HG03060 (cell line): Measurements from ENCODE around the gene HOXC9.

Experiments
- ATAC-seq: cut with Tn5 transposase; IDR thresholded peaks from one replicate; pipeline ENCODE4 v1.9.1; 2021; ENCODE audit warnings: low read depth, moderate number of reproducible peaks; ENCODE audit not compliant: unreplicated experiment

Gene HOXC9

DNA sequence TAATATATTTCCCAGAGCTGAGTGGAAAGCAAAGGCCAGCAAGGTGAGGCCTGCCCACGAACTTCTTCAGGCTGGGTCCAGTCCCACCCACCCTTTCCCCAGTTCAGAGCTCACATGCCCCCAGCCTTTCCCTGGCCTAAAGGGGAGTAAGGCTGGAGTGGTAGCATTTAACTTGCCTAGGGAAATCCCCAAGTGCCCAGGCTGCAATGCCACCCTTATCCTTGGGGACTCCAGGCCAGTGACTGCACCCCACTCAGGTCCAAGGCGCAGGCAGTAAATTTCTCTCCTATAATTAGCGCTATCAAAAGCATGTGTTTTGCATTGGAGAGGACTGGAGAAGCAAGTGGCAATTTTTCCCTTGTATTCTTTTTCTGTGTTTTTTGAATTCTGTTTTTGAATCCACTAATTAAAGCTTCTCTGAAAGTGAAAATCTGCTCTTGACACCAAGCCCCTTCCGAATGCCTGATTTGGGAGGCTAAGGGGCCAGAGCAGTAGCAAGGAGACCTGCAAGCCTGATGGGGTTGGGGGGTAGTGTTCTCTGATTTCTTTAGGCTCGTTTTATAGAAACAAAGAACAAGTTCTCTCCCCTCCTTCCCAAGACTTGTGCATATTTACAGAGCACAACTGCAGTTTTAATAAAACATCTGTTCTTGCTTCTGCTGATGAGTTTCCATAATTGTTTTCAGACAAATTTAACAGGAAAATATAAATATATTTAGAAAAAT is 24.8 kb downstream of the HOXC9 start:
- ATAC-seq = no peak

GRCh38 chr12:54025499-54026405 is 25.8 kb downstream of the HOXC9 start:
- ATAC-seq = no peak

- no peak for ATAC-seq
Measured at GRCh38 chr12:54026640-54027441, 26.9 kb downstream of the HOXC9 start.

- no peak for ATAC-seq
Measured at GRCh38 chr12:54027442-54027786, 27.5 kb downstream of the HOXC9 start.

DNA sequence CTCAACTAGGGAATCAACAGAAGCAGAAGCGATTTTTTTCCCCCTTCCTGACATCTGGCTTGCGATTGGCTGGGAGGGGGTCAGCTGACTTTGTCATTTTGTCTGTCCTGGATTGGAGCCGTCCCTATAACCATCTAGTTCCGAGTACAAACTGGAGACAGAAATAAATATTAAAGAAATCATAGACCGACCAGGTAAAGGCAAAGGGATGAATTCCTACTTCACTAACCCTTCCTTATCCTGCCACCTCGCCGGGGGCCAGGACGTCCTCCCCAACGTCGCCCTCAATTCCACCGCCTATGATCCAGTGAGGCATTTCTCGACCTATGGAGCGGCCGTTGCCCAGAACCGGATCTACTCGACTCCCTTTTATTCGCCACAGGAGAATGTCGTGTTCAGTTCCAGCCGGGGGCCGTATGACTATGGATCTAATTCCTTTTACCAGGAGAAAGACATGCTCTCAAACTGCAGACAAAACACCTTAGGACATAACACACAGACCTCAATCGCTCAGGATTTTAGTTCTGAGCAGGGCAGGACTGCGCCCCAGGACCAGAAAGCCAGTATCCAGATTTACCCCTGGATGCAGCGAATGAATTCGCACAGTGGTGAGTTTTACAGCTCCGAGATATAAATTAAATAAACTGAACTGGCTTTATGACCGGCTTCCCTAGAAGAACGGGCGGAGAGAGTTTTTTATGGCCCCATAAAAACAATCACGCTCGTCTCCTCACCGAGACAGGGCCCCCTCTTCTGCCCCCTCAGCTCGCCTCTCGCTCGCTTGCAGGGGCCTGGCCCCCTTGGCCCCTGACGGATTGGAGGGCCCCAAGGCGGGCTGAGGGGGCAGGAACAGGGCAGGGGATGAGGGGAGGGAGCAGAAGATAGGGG is 28.6 kb downstream of the HOXC9 start, which contains the start of gene HOXC6:
TSS of gene HOXC6 (plus strand) at position 127 of the 888 bp plus-strand sequence. CDS start at position 209, 82 bp downstream.
- ATAC-seq = no peak

- ATAC-seq = no peak
Measured at GRCh38 chr12:54029529-54030441, 29.8 kb downstream of the HOXC9 start.

DNA sequence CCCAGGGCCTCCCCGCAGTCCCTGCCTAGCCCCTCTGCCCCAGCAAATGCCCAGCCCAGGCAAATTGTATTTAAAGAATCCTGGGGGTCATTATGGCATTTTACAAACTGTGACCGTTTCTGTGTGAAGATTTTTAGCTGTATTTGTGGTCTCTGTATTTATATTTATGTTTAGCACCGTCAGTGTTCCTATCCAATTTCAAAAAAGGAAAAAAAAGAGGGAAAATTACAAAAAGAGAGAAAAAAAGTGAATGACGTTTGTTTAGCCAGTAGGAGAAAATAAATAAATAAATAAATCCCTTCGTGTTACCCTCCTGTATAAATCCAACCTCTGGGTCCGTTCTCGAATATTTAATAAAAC is 30.5 kb downstream of the HOXC9 start:
- no peak for ATAC-seq

DNA sequence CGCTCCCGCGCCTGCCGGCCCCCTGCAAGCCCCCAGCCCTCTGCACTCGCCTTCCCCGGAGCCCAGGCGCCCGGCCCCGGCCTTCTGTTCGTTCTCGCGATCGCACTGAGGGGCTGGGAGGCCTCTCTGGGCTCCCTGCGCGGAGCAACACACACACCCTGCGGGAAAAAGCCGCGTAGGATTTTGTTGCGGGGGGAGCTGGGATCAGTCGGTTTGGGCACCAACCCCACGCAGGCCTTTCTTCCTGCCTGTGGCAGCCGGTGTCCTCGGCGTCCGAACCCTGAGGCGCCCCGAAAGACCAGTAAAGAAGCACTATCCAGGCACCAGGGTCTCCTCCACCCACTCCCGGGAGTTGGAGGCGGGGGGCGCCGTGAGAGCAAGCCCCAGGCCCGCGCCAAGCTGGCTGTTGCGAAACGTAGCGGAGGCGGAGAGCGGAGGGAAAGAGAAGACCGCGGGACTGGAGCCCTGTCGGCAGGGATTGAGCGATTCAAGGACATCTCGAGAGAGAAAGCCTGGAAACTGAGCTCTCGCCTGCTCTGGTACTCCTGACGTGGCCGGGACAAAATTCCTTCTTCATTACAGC is 31.0 kb downstream of the HOXC9 start:
- no peak for ATAC-seq

DNA sequence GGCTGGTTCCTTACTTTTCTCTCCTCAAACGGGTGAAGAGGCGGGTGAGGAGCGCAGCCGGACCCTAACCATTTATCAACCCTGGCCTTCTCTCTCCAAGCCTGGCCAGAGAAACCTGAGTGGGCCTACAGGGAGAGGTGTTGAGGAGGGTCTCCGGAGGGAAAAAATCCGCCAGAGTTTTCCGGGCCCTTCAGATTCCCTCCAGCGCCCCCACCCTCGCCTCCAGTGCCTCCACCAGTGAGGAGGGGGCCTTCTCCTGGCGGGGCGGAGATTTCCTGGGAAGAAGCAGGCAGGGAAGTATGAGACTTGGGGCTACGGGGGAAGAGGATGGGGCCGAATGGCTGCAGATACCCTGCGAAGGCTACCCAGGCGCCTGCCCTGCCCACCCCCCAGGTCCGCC is 31.5 kb downstream of the HOXC9 start:
- no peak for ATAC-seq

DNA sequence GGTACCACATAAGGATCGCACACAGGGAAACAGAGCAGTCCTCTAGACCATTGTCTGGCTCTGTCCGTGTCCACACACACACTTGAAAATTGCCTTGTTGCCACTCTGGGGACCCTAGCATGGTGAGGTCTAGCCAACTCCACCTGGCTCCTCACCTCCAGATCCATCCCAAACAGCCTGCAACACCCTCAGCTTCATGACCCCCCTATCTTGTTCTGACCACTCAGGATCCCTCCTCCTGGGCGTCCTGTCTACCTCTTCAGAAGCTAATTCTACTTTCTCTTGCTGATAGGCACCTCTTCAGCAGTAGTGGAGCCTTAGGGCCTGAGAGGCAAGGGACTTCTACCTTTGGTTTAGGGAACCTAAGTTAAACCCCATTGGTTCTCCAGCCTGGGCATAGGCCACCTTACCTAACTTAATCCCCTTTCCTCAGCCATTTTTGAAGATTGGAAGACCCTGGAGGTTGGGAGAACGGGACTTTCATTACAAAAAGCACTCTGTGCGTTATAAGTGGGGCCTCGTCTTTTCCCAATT is 32.2 kb downstream of the HOXC9 start:
- ATAC-seq = no peak

GRCh38 chr12:54032627-54033100 is 32.7 kb downstream of the HOXC9 start, which contains the start of gene HOXC5:
Gene HOXC5, plus strand, starts transcription at chr12:54033050. Its CDS starts 73 bp downstream, at chr12:54033123.
- no peak for ATAC-seq

DNA sequence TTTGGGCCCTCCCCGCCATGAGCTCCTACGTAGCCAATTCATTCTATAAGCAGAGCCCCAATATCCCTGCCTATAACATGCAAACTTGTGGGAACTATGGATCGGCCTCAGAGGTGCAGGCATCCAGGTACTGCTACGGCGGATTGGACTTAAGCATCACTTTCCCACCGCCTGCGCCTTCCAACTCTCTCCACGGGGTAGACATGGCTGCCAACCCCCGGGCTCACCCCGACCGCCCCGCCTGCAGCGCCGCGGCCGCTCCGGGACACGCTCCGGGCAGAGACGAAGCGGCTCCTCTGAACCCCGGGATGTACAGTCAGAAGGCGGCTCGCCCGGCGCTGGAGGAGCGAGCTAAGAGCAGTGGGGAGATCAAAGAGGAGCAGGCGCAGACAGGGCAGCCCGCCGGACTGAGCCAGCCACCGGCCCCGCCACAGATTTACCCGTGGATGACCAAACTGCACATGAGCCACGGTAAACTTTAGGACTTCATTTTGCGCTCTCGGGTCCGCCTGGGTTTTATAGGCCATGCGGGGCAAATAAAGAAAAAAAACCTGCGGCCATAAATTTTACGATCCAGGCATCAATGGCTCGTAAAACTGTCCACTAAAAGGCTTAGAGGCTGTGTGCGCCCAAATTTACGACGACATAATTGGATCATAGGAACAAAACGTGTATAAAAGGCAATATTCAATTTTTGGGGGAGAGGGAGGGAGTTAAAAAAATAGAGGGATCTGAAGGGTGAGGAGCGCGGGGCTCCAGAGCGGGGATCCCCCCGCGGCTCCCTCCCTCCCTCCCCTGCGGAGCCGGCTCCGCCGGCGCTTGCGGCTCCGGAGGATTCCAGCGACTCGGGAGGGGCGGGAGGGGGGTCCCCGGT is 33.4 kb downstream of the HOXC9 start:
- ATAC-seq = no peak

DNA sequence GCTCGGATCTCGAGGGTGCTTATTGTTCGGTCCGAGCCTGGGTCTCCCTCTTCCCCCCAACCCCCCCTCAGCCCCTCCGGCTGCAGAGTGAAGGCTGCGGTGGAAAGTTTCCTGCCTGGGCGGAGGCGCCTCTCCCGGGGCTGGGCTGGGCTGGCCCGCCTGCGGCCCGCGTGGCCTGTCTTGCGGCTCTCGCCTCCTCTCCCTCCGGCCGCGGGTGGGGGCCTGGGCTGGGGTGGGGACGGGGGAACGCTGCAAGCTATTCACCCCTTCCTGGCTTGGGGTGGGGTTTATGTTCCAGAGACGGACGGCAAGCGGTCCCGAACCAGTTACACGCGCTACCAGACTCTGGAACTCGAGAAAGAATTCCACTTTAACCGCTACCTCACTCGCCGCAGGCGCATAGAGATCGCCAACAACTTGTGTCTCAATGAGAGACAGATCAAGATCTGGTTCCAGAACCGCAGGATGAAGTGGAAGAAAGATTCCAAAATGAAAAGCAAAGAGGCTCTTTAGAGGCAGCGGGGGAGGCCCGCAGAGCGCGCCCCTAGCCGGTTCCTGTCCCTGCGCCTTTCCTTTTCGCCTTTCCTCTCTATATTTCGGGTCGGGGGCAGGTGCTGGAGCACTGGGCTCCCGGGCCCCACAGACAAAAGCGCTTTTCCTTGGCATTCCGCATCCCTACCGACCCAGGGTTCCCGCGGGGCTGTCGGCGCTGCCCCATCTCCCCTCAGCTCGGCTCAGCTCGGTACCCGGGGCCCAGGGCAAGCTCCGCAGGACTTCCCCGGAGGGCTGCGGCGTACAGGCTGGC is 34.2 kb downstream of the HOXC9 start:
- ATAC-seq = no peak

- no peak for ATAC-seq
Measured at GRCh38 chr12:54034785-54035310, 34.9 kb downstream of the HOXC9 start.

GRCh38 chr12:54035568-54036264 is 35.8 kb downstream of the HOXC9 start:
- no peak for ATAC-seq
